NCI-H187 treated with DMSO at 0.1 percent for 48 hours (cell line): ENCODE measurements around the gene CLNK.
"Not testable (repeated sequence)": the region's sequence is repeated elsewhere in the genome, so short reads cannot be mapped to it uniquely, and the experiment has no call there.

Experiments used
- DNase-seq: peaks from one replicate; lab custom pipeline; 2025; lab: John Stamatoyannopoulos, UW

Gene CLNK

GRCh38 chr4:10662937-10663336 lies 21.6 kb downstream of the CLNK start:
- DNase-seq = no peak

GRCh38 chr4:10661047-10661446 lies 23.5 kb downstream of the CLNK start:
- DNase-seq = no peak

GRCh38 chr4:10659251-10659650 lies 25.3 kb downstream of the CLNK start:
- DNase-seq = no peak

GRCh38 chr4:10656988-10657387 lies 27.6 kb downstream of the CLNK start:
- no peak for DNase-seq

GRCh38 chr4:10656420-10656819 lies 28.1 kb downstream of the CLNK start:
- DNase-seq = no peak

GRCh38 chr4:10655968-10656367 lies 28.6 kb downstream of the CLNK start:
- no peak for DNase-seq

GRCh38 chr4:10648479-10648878 lies 36.1 kb downstream of the CLNK start:
- DNase-seq = no peak

- no peak for DNase-seq
These were observed 36.7 kb downstream of the CLNK start for GRCh38 chr4:10647846-10648245.

- DNase-seq = no peak
These were observed 40.8 kb downstream of the CLNK start for GRCh38 chr4:10643600-10644425.

GRCh38 chr4:10640561-10641201 lies 43.9 kb downstream of the CLNK start:
- DNase-seq = no peak

- no peak for DNase-seq
These were observed 44.9 kb downstream of the CLNK start for GRCh38 chr4:10639664-10640063.

- no peak for DNase-seq
These were observed 45.5 kb downstream of the CLNK start for GRCh38 chr4:10639100-10639499.

- DNase-seq = no peak
These were observed 49.5 kb downstream of the CLNK start for GRCh38 chr4:10635091-10635490.

GRCh38 chr4:10629394-10629793 lies 55.2 kb downstream of the CLNK start:
- no peak for DNase-seq

- no peak for DNase-seq
These were observed 59.4 kb downstream of the CLNK start for GRCh38 chr4:10625131-10625530.

- no peak for DNase-seq
These were observed 60.7 kb downstream of the CLNK start for GRCh38 chr4:10623862-10624261.

GRCh38 chr4:10623241-10623640 lies 61.3 kb downstream of the CLNK start:
- no peak for DNase-seq

GRCh38 chr4:10622728-10623127 lies 61.8 kb downstream of the CLNK start:
- no peak for DNase-seq

GRCh38 chr4:10620935-10621488 lies 63.6 kb downstream of the CLNK start:
- no peak for DNase-seq

- no peak for DNase-seq
These were observed 64.7 kb downstream of the CLNK start for GRCh38 chr4:10619855-10620254.

- DNase-seq = peak; percentile 96
These were observed 65.3 kb downstream of the CLNK start for GRCh38 chr4:10619220-10619619.

- DNase-seq = not testable (repeated sequence)
These were observed 69.6 kb downstream of the CLNK start for GRCh38 chr4:10614926-10615325.

- DNase-seq = no peak
These were observed 70.6 kb downstream of the CLNK start for GRCh38 chr4:10613926-10614478.
